Measurements from ENCODE around the gene JPH3. TPM values are rescaled to one million over a fixed set of nuclear protein-coding genes. Genes with fewer than 3 reads are reported as not detected.

The JPH3 gene
- total and polyA plus RNA-seq, 10 of the 15 experiments (the other 5 are each of a cell fraction or from before 2014, with no cell fraction given) = 0.05 TPM; not detected in 9

DNA sequence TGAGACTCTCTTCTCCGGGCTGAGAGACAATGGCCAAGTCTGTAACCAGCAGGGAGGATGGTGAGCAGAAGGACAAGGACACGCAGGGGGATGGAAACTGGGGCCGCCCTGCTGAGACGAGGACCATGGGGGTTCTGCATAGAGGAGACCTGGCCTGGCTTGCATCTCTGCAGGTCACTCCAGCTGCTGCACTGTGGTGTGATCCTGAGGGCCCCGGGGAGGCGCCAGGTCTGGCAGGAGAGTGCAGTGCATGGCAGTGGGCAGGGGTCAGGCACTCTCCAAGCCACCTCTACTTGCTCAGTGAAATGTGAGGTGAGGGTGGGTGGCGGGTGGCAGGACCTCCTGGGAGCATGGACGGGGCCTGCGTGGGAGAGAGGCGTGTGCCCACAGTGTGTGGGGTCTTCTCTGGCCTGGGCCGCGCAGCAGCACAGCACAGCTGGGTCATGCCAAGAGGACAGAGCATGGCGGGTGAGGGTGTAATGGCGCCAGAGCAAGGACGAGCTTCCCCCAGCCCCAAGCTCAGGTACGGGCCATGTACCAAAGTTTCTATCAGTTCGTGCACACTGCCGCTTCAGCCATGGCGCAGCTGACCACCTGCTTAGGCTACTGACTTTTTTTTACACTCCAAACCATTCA, 120.4 kb downstream of the JPH3 start (continued):
- no peak for TF ChIP-seq TBL1XR1 (IDR thresholded peaks at IDR 0.05; ENCODE audit: low read depth, low read length)
- TF ChIP-seq POU2F2 (IDR thresholded peaks at IDR 0.05; ENCODE audit: borderline replicate concordance, low read depth, low read length) = no peak
- TF ChIP-seq CHD4 (IDR thresholded peaks at IDR 0.05) = no peak
- TF ChIP-seq MXI1 (IDR thresholded peaks at IDR 0.05; ENCODE audit: low read depth, low read length) = no peak
- TF ChIP-seq NFYB (IDR thresholded peaks at IDR 0.05; ENCODE audit: insufficient read depth, low read depth, low read length) = no peak
- TF ChIP-seq TAF1 (IDR thresholded peaks at IDR 0.05; ENCODE audit: borderline replicate concordance, low read depth, low read length) = no peak
- TF ChIP-seq PAX5 (IDR thresholded peaks at IDR 0.05; ENCODE audit: borderline replicate concordance, low read depth, low read length) = no peak
- no peak for TF ChIP-seq FOXK2 (IDR thresholded peaks at IDR 0.05)
- TF ChIP-seq JUNB (IDR thresholded peaks at IDR 0.05) = no peak

DNA sequence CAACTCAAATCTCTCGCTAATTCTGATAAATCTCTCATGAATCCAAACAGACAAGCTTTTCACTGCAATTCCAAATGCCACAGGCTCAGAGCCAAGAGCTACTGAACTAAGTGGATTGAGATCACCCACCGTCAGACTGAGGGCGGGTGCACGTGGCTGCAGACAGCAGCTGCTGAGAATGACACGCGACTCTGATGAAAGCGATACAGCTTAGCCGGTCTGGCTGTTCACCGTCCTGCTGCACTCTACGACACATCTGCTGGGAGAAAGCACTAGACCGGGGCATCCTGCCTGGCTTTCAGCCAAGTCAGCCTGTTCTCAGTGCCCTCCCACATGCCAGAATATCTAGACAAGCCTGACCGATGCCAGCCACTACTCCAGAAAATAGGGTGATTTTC, 120.9 kb downstream of the JPH3 start:
- peaks cover 3 to 30% of the 10 kb centered on the region in 2 experiments; a peak in 3 of 4 replicates for H3K36me3 ChIP-seq (ENCODE audit: control insufficient read depth in 2 of 2, insufficient read depth in 2 of 2, low read length in 1 of 2)
- intact Hi-C loops (cut with micrococcal nuclease; ENCODE audit: unreplicated experiment) (no loop called here), in situ Hi-C loops (cut with MboI) (no loop called here)
- BruUV-seq (replicated peaks) = no TSS peak
- WGBS (ENCODE audit: insufficient coverage, insufficient replicate concordance, low lambda C conversion rate, missing lambda C conversion rate) = 76% methylated on average over 12 of the region's 12 CpGs
- no peak overlapping the region for H3K4me3 ChIP-seq
- no peak overlapping the region for H2AFZ ChIP-seq (ENCODE audit: control insufficient read depth, low read depth, low read length)
- peak; percentile 79 for ATAC-seq
- FAIRE-seq = peak; percentile 81
- DNase-seq (ENCODE audit: low read depth, low spot score) = peak; percentile 58
- no peaks in the 10 kb centered on the region for H3K27me3 ChIP-seq (replicated peaks in 1 of 2; ENCODE audit: control insufficient read depth in 2 of 2, insufficient read depth in 2 of 2, low read length in 1 of 2)
- peak overlapping the region; percentile 87 for H3K27ac ChIP-seq (ENCODE audit: control insufficient read depth, insufficient read depth)
- POLR2A ChIA-PET = no interaction called here
- CTCF ChIA-PET = interaction anchor here (1.4 to 2.9 kb wide), 2 partner anchors 21 to 46 kb away, joined by 4 to 12 read pairs; no protein-coding TSS in a partner anchor
- H3K4me1 ChIP-seq (ENCODE audit: control insufficient read depth, insufficient read depth, low read length) = peaks cover 25% of the 10 kb centered on the region
- no peaks in the 10 kb centered on the region for H3K9me3 ChIP-seq (replicated peaks; ENCODE audit: control insufficient read depth, insufficient read depth, low read length)
- no peaks in the 10 kb centered on the region for H4K20me1 ChIP-seq (ENCODE audit: control insufficient read depth, insufficient read depth)
- no peak overlapping the region for H3K9ac ChIP-seq (ENCODE audit: control insufficient read depth, insufficient read depth, low read length)
- RAD21 ChIA-PET (ENCODE audit: unreplicated experiment) = interaction anchor here (0.9 kb wide), 1 partner anchor 45 kb away, joined by 3 read pairs; no protein-coding TSS in a partner anchor
- H3K4me2 ChIP-seq (ENCODE audit: control insufficient read depth, insufficient read depth) = peak overlapping the region; percentile 13; the same call in 1 of the 2 replicates
- SMC1A ChIA-PET (ENCODE audit: uncharacterized antibody, unreplicated experiment) = interaction anchor here (1.1 to 1.9 kb wide), 2 partner anchors 44 to 58 kb away, joined by 3 to 4 read pairs; no protein-coding TSS in a partner anchor
- peaks cover 3% of the 10 kb centered on the region; the same call in 1 of the 2 replicates for H3K79me2 ChIP-seq (ENCODE audit: control insufficient read depth, insufficient read depth, low read length)
- TF ChIP-seq KDM1A (IDR thresholded peaks at IDR 0.05; ENCODE audit: borderline replicate concordance) (no peak), POLR2A (IDR thresholded peaks at IDR 0.05; ENCODE audit: low read depth, low read length) (no peak), PAX8 (IDR thresholded peaks at IDR 0.05) (no peak), RELA (IDR thresholded peaks at IDR 0.05; ENCODE audit: borderline replicate concordance, partially characterized antibody) (no peak), STAT1 (conservative IDR thresholded peaks at IDR 0.05) (no peak), MTA3 (IDR thresholded peaks at IDR 0.05; ENCODE audit: borderline replicate concordance, low read length) (no peak), EED (IDR thresholded peaks at IDR 0.05; ENCODE audit: low read depth) (no peak), PAX5 (IDR thresholded peaks at IDR 0.05; ENCODE audit: borderline replicate concordance, low read depth, low read length) (peak; percentile 80; the same call in 1 of the 2 replicates), EP300 (IDR thresholded peaks at IDR 0.05; ENCODE audit: borderline replicate concordance in 1 of 2, control insufficient read depth in 1 of 2, low read depth in 2 of 2, low read length in 2 of 2) (peak in 1 of 2 experiments; percentile 30; a peak in 2 of 4 replicates), CREM (IDR thresholded peaks at IDR 0.05; ENCODE audit: low read depth) (peak; percentile 57; the same call in 1 of the 2 replicates), GABPA (IDR thresholded peaks at IDR 0.05; ENCODE audit: low read depth) (no peak), ATF7 (IDR thresholded peaks at IDR 0.05; ENCODE audit: low read depth) (no peak), IRF4 (IDR thresholded peaks at IDR 0.05; ENCODE audit: low read depth, low read length) (0 out of 2 replicates have a peak, but pooled peaks have one; percentile 9), FOXK2 (IDR thresholded peaks at IDR 0.05) (no peak), IRF5 (IDR thresholded peaks at IDR 0.05; ENCODE audit: borderline replicate concordance) (no peak), MYB (IDR thresholded peaks at IDR 0.05; ENCODE audit: borderline replicate concordance, low read depth, low read length) (no peak)
- TF ChIP-seq, protein P1, sequence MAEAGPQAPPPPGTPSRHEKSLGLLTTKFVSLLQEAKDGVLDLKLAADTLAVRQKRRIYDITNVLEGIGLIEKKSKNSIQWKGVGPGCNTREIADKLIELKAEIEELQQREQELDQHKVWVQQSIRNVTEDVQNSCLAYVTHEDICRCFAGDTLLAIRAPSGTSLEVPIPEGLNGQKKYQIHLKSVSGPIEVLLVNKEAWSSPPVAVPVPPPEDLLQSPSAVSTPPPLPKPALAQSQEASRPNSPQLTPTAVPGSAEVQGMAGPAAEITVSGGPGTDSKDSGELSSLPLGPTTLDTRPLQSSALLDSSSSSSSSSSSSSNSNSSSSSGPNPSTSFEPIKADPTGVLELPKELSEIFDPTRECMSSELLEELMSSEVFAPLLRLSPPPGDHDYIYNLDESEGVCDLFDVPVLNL (IDR thresholded peaks at IDR 0.05; ENCODE audit: low read depth, low read length) = no peak

Data from GM12878 (cell line).